GM18502 (cell line): ENCODE data around the gene FCHO1.

Source experiments
- ATAC-seq: cut with Tn5 transposase; IDR thresholded peaks from one replicate; pipeline ENCODE4 v1.9.1; 2021; ENCODE audit warnings: mild to moderate bottlenecking; ENCODE audit not compliant: unreplicated experiment, poor library complexity

The FCHO1 gene

DNA sequence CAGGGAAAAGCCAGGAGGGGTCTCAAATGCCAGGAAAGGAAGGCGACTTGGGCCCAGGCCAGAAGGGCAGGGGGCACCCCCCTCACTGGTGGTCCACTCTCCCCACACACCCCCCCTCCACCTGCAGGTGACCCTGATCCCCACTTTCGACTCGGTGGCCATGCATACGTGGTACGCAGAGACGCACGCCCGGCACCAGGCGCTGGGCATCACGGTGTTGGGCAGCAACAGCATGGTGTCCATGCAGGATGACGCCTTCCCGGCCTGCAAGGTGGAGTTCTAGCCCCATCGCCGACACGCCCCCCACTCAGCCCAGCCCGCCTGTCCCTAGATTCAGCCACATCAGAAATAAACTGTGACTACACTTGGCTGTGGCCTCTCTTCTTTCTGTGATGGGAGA lies 17.1 kb upstream of the FCHO1 start:
- no peak for ATAC-seq

DNA sequence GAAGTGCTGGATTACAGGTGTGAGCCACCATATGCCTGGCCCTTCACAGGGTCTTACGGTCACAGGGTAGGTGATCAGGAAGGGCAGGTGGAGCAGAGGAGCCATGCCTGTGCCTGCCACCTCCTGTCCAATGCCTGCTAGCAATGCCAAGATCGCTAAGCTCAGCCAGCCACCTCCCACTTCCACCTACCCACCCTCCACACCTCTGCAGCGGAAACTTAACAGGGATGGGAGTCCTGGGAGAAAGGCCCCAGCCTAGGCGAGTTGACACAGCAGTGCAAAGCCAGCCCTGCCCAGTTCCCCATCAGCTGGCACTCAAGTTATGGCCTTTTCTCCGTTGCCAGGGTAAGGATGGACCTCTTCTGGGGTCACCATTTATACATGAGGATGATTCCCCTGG lies 15.9 kb upstream of the FCHO1 start:
- ATAC-seq: no peak

DNA sequence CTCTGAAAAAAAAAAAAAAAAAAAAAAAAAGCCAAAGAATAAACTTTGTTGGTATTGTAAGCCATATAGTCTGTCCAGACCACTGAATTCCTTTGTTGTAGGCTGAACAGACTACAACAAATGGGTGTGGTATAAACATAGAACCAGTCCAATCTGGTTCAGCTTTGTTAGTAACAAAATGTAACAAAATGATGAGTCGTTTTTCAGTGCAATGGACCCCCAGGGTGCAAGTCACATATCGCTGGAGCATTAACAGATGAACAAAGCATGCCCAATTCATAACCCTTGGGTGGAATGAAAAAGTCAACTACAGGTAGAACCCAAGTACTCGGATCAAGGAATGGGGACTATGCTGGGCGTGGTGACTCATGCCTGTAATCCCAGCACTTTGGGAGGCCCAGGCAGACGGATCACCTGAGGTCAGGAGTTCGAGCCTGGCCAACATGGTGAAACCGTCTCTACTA lies 13.6 kb upstream of the FCHO1 start:
- ATAC-seq: no peak

DNA sequence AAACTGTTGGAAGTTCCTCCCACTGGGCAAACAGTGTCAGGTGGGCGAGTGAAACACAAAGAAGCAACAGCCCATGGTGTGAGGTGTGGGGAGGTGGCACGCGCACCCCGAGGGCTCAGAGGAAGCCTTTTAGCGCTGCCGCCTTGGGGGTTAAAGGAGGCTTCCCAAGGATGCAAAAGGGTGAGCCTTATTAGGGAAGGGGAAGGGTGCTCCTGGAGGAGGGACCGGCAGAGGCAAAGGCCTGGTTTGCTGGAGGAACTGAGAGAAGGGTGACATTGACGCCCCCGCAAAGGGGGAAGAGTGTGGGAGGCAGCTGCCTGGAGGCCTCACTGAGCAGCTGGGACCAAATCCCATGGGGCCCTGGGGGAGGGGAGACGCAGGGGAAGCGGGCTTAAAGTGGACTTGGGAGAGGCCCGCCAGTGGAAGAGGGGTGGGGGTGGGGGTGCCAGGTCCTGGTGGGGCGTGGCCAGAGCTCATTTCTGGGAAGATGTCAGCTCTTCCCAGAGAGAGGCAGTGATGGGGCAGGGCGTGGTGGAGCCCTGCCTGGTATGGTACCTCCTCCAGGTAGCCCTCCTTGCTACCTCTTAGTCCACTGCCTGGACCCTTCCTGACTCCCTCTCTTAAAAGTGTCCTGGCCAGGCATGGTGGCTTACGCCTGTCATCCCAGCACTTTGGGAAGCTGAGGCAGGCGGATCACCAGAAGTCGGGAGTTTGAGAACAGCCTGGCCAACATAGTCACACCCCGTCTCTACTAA lies 12.0 kb upstream of the FCHO1 start:
- ATAC-seq: no peak

DNA sequence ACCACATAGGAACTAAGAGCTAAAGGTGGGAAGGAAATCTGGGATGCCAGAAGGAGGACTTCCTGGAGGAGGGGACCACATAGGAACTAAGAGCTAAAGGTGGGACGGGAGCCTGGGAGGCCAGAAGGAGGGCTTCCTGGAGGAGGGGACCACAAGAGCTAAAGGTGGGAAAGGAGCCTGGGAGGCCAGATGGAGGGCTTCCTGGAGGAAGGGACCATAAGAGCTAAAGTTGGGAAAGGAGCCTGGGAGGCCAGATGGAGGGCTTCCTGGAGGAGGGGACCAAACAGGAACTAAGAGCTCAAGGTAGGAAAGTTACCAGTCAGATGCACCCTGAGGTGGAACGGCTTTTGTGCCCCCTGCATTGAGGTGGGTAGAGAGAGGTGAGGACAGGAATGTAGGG lies 9.8 kb upstream of the FCHO1 start:
- no peak for ATAC-seq

DNA sequence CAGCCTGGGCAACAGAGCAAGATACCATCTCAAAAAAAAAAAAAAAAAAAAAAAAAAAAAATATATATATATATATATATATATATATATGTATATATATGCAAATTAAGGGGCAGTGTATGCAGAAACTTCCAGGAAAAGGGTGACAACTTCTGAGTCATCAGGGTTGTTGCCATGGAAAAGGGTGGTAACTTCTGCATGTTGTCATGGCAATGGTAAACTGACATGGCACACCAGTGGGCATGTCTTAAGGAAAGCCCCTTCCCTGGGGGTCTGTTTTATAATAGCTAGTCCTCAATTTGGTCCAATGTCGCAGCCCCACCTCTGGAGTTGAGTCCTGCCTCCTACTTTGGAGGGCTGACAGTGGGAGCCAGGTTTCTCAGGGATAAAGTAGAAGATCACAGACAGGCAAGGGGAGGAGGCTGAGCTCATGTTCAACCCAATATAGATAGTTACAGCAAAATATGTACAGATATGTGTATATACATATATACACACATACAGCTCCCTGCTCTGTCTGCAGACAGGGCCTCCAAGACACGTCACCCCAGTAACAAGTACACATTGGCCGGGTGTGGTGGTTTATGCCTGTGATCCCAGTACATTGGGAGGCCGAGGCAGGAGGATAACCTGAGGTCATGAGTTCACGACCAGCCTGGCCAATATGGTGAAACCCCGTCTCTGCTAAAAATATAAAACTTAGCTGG lies 7.2 kb upstream of the FCHO1 start:
- ATAC-seq: no peak

DNA sequence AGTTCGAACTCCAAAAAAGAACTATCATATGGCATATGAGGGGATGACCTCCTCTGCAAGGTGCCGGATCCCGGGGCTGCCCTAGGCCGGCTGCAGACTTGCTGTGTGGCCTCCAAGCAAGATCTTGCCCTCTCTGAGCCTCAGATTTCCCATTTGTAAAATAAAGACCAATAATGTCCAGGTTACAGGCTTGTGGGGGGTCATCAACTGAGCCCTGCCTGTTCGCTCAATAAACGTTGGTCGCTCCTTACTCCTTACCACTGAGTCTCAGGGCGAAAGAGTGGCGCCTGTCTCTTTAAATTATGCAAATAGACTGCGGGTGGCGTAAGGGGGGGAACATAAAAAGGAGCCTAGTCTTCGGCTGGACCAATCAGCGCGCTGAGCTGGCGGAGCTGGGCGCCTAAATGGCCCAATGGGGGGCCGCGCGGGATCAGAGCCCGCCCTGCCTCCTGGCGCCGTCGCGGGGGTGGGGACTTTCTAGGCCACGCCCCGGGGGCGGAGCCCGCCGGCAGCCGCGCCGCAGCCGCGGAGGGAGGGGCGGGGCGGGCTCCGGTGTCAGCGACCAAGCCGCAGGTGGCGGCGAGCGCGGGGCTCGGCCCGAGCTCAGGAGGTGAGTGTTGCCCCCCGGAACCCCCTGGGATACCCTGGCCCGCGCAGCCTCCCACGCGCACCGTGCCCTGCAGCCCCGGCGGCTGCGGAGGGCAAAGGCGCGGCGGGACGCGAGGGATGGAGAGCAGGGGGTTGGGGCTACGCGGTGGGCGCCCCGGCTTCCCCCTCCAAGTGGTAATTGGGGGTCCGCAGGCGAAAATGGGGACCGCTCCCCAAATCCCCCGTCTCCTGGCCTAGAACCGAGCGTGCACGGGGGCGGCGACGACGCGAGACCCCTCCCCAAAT lies 3.8 kb upstream of the FCHO1 start:
- peak; percentile 76 for ATAC-seq

DNA sequence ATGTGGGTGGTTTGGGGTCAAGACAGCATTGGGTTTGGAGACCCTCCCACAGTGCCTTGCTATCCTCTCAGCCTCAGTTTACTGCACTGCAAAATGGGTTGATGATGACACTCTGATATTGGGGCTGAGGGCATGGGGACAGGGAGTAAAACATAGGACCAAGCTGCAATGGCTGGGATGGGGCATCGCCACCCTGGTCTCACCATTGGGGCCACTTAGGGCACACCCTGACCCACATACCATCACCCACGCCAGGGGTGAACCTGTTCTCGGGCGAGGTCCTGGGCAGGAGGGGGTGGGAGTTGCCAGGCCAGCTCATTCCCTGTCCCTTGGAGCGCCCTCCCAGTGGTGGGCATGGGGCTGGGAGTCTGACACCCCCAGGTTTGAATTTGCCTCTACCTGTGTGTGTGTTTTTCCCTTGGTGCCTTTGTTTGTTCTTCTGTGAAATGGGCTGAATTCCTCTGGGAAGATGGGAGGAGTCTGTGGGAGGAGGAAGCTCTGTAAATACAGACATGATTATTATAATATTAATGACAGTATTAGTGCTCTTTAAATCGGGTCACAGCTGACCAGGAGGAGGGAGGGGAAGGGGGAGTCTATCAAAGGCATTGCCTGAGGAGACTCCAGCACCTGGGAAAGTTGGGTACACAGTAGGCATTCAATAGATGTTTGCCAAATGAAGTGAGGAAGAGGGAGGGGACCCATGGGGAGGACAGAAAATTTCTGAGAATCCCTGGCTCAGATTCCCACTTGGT lies 2.2 kb upstream of the FCHO1 start:
- no peak for ATAC-seq

DNA sequence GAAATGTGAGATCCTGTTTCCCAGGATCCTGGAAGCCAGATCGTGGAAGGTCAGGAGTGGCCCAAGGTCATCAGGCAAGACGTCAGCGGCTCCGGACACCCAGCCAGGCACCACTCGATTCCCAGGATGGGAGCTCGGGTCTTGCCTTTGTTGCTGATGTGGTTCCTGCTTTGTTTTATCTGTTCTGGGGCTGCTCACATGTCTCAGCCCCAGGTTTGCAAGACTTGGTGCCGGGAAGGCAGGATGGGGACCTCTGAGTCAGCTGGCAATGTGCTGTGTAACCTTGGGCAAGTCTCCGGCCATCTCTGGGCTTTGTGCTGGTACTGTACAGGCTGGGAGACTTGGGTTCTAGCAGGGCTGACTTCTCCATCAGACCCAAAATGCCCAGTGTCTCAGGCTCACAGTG lies 1.4 kb upstream of the FCHO1 start:
- no peak for ATAC-seq

DNA sequence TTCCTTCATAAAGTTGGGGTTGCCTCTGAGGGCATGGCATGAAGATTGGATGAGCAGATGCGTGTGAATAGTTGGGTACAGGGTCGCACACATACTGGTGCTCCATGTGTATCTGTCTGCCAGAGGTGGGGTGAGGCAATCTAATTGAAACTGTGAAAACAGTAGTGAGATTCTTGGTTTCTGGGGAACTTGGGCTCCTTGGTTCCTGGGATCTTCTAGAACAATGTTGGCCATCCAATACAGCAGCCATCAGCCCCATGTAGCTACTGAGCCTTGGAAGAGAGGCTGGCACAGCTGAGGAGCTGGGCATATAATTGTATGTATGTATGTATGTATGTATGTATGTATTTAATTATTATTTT lies 616 bp downstream of the FCHO1 start:
- no peak for ATAC-seq

DNA sequence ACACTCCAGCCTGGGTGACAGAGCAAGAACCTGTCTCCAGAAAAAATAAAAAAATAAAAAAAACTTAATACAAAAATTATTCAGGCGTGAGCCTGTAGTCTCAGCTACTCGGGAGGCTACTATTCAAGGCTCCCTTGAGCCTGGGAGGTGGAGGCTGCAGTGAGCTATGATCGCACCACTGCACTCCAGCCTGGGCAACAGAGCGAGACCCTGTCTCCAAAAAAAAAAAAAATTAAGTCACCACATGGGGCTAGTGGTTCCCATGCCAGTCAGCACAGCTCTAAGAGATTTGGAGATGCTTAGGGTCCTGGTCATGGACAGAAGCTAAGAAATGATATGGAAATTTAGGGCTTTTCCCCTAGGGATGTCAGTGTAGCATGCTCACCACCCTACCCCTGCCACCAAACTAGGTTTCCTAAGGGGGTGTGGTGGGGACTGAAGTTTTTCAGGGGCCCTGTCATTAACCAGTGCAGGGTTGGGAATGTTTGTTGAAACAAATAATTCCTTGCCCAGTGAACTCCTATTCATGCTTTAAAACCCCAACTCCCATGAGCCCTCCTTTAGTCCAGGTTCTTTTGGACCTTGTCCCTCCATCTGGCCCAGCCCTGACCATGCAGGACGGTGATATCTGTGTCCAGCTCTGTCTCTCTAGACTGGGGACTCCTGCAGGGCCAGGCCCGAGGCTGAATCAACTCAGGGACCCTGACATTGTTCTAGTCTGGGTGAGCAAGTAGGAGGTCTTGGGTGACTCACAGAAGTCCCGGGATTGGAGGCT lies 1.8 kb downstream of the FCHO1 start:
- ATAC-seq: no peak

DNA sequence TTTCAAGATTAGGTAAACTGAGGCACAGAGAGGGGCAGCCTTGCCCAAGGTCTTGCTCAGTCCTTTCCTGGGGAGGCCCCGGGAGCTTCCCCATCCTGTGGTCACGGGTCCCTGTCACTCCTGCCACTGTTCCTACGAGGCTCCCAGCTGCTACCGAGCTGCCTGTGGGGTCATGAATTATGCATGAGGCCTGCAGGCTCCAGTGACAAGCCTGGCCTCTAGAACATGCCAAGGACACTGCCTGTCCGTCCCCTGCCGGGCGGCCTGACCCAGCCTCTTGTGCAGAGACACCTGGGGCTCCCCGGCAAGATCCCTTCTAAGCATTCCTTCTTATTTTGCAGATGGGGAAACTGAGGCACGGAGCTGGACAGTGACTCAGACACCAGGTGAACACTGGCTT lies 2.7 kb downstream of the FCHO1 start:
- ATAC-seq: no peak

DNA sequence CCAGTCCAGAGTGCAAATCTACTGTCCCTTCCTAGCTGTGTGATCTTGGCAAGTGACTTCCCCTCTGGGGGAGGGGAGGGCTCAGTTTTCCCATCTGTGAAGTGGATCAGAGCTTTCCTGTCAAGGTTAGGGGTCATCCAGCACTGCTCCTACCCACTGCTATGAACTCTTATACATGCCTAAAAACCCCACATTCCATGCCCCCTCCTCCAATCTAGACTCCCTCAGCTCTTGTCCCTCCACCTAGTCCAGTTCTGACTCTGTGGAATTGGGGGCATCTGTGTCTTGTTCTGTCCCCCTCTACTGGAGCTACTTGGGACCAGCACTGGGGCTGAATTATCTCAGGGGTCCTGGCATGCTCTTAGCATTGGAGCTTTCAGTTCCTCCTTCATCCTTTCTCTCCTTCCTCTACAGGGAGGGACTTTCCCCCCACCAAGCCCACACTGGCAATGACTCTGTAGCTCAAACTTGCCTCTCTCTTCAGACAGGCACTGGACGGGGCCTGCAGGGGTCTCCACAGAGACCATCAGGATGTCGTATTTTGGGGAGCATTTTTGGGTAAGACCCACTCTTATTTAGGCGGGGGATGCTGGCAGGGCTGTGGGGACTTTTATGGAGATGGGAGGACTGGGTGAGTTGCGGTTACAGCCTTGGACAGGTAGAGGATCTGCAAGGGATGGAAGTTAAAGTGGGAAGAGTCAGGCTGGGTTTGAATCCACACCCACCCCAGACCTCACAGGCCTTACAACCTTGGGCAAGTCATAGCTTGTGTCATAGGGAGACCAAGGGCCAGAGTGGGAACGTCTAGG lies 3.6 kb downstream of the FCHO1 start:
- peak; percentile 53 for ATAC-seq

DNA sequence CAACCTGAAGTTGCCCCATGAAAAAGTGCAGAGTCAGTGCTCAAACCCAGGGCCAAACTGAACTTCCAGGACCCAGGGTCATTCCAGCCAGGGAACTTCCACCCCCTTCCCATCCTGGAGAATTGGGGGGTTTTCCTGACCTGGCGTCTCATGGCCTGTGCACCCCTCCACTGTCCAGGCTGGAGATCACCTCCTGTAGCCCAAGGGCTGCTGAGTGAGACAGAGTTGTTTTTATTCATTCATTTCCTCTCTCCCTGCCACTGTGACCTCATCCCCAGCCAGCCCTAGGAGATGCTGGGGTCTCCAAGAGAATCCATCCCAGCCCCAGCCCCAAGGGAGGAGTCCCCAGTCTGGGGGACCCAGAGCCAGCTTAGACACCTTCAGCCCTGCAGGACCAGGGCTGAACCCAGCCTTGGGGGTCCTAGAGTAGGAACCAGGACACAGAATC lies 4.2 kb downstream of the FCHO1 start:
- ATAC-seq: no peak

DNA sequence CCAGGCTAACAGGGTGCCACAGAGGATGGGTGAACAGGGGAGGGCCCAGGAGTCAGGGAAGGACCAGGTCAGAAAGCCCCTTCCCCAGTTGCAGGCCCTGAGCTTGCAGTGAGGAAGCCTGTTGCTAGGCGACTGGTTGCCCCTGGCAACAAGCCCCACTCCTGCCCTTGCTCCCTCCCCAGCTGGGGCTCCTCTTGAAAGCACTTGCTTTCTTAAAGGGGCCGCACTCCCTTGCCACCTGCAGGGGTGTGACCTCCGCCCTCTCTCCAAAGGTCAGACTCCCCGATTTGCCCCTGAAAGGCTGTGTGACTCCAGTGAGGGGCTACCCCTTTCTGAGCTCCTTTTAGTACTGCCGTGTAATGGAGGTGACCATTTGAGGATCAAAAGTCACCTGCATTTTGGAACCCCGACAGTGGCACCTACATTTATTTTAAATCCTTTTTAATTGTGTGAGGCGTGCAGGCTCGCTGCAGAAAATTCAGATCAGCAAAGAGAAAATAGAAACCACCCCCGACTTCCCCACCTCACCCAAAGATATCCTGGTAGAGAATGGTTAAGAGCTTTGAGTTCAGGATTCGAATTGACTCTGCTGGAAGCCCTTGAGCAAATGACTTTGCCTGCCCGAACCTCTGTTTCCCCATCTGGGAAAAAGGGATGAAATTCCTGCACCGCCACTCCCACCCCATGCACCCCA lies 4.8 kb downstream of the FCHO1 start:
- peak; percentile 41 for ATAC-seq

DNA sequence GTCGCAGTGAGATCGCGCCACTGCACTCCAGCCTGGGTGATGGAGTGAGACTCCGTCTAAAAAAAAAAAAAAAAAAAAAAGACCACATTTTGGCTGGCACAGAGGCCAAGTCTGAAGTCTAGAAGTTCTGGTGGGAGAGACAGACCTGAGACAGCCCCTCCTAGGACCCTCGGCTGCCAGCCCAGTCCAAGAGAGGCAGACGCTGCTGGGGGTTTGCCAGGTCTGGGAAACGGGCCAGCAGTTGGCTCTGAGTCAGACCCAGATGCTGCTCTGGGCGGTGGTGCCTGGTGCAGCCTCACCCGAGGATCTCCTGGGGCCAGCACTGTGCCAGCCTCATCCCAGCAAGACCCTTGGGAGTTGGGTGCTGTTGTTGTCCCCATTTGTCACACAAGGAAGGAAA lies 5.8 kb downstream of the FCHO1 start:
- ATAC-seq: no peak

DNA sequence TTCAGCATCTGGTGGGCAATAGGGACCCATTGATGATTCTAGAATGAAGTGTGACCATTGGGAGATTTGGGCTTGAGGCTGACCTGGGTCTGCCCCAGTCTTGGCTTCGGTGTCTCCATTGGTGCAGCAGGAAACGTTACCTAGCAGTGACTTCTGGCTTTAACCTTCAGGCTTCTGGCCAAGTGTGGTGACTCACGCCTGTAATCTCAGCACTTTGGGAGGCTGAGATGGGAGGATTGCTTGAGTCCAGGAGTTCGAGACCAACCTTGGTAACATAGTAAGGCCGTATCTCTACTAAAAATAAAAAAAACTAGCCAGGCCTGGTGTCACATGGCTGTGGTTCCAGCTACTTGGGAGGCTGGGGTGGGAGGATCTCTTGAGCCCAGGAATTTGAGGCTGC lies 7.2 kb downstream of the FCHO1 start:
- no peak for ATAC-seq

DNA sequence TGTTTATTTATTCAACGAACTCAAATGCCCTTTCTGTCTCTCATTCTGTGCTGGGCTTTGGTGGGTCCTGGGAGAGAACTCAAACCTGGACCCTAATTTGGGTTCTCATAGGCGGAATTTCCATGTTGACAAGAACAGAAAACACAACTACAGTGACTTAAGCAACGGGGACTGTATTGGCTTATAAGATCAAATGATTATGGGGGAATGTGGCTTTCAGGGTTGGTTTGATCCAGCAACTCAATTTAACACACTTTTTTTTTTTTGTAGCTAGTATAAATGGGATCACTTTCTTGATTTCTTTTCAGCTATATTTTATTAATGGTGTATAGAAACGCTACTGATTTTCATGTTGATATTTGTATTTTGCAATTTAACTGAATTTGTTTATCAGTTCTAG lies 9.9 kb downstream of the FCHO1 start:
- ATAC-seq: no peak
